ENCODE data around the gene SRSF2. TPM values are rescaled to one million over a fixed set of nuclear protein-coding genes. Genes with fewer than 3 reads are reported as not detected.
A peak's percentile ranks its signal among the peaks of the same experiment; 100 is the strongest.
"Not testable (repeated sequence)": the region's sequence is repeated elsewhere in the genome, so short reads cannot be mapped to it uniquely, and the experiment has no call there.

SRSF2 gene
- total and polyA plus RNA-seq, 5 donors from 2014 or later: 86.0 to 444 (median 97.5) TPM

DNA sequence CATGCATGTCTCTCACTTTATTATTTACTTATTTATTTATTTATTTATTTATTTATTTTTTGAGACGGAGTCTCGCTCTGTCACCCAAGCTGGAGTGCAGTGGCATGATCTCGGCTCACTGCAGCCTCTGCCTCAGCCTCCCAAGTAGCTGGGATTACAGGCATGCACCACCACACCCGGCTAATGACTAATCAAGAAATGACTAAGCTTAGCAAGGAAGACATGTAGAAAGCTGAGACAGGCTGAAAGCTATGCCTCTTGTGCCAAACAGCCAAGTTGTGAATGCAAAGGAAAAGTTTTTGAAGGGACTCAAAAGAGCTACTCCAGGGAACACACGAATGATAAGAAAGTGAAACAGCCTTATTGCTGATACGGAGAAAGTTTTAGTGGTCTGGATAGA is 8.7 kb upstream of the SRSF2 start:
- not testable (repeated sequence) for DNase-seq; H3K27me3 ChIP-seq (ENCODE audit: control insufficient read depth, insufficient read depth, low read length); ATAC-seq (ENCODE audit: low read depth in 2 of 2); H3K27me3 Mint-ChIP-seq; H3K9me3 Mint-ChIP-seq; H3K9me3 ChIP-seq (ENCODE audit: control insufficient read depth in 2 of 2, low read length in 2 of 2); H3K27ac ChIP-seq (ENCODE audit: insufficient read depth, low read length, poor library complexity, severe bottlenecking); H3K4me1 ChIP-seq (ENCODE audit: control insufficient read depth, insufficient read depth, low read length, poor library complexity, severe bottlenecking); H3K4me3 ChIP-seq (ENCODE audit: low read depth, low read length)
- H3K36me3 ChIP-seq (ENCODE audit: control insufficient read depth, insufficient read depth, low read length): peaks cover 46% of the 10 kb centered on the region
- Mint-ChIP-seq H3K4me3 (peak overlapping the region in 2 of 4 donors; percentile 8 to 49), H3K4me1 (peaks cover 5 to 16% (median 7%) of the 10 kb centered on the region in 4 donors), H3K27ac (peak overlapping the region in 1 of 3 donors; percentile 62), H3K36me3 (peaks cover 34% of the 10 kb centered on the region)

DNA sequence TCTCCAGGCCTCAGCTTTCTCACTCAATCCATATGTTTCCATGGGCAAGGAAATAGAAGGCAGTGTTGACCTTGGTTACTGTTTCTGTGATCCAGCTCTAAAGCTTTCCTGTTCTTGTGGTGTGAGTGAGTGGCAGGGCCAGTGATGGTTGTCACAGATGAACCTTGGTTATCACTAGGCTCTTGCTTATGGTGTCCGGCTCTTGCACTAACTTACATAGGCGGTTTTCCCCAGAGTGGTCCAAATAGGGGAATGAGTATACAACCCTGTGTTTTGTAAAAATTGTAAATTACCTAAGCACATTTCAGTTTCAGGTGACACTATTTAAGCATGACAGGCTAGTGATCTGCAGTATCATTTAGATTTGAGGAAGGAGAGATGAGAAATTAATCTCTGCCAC is 7.6 kb upstream of the SRSF2 start:
- Mint-ChIP-seq H3K36me3 (peaks cover 34% of the 10 kb centered on the region), H3K27me3 (no peaks in the 10 kb centered on the region), H3K4me3 (no peak overlapping the region), H3K27ac (no peak overlapping the region), H3K4me1 (peaks cover 6 to 16% (median 13%) of the 10 kb centered on the region in 4 donors), H3K9me3 (no peaks in the 10 kb centered on the region)
- H3K36me3 ChIP-seq (ENCODE audit: control insufficient read depth, insufficient read depth, low read length): peaks cover 46% of the 10 kb centered on the region
- peaks cover under 1% of the 10 kb centered on the region for H3K4me1 ChIP-seq (ENCODE audit: control insufficient read depth, insufficient read depth, low read length, poor library complexity, severe bottlenecking)
- H3K27ac ChIP-seq (ENCODE audit: insufficient read depth, low read length, poor library complexity, severe bottlenecking): no peak overlapping the region
- H3K4me3 ChIP-seq (ENCODE audit: low read depth, low read length): no peak overlapping the region
- no peak for DNase-seq
- H3K9me3 ChIP-seq (ENCODE audit: control insufficient read depth in 2 of 2, low read length in 2 of 2): no peaks in the 10 kb centered on the region
- no peak for ATAC-seq (ENCODE audit: low read depth in 2 of 2)
- H3K27me3 ChIP-seq (ENCODE audit: control insufficient read depth, insufficient read depth, low read length): no peaks in the 10 kb centered on the region

DNA sequence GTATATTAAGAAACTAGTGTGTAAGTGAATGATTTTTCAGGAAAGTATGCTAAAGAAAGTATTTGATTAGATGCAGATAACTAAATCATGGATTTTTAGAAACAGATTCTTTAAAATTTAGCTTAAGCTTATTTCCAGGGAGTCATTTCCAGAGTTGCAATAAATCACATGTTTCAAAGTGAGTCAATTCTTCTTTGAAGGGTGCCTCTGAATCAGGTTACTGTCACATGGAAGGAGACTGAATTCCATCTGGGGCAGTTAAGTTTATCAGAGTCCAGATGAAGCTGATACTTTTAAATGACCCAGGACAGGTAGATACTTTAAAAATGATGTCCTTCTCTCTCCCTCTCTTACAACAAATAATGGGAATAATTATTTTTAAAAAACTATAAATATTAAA is 5.8 kb upstream of the SRSF2 start:
- Histone ChIP-seq H3K36me3 (ENCODE audit: control insufficient read depth, insufficient read depth, low read length) (peaks cover 40% of the 10 kb centered on the region), H3K27me3 (ENCODE audit: control insufficient read depth, insufficient read depth, low read length) (no peaks in the 10 kb centered on the region), H3K9me3 (ENCODE audit: control insufficient read depth in 2 of 2, low read length in 2 of 2) (no peaks in the 10 kb centered on the region), H3K4me1 (ENCODE audit: control insufficient read depth, insufficient read depth, low read length, poor library complexity, severe bottlenecking) (peaks cover 18% of the 10 kb centered on the region), H3K27ac (ENCODE audit: insufficient read depth, low read length, poor library complexity, severe bottlenecking) (no peak overlapping the region), H3K4me3 (ENCODE audit: low read depth, low read length) (no peak overlapping the region)
- H3K4me3 Mint-ChIP-seq: no peak overlapping the region
- peaks cover 5% of the 10 kb centered on the region for H3K27me3 Mint-ChIP-seq
- DNase-seq (no peak), ATAC-seq (ENCODE audit: low read depth in 2 of 2) (no peak)
- H3K36me3 Mint-ChIP-seq: peaks cover 29% of the 10 kb centered on the region
- no peaks in the 10 kb centered on the region for H3K9me3 Mint-ChIP-seq
- peaks cover 14 to 29% (median 26%) of the 10 kb centered on the region in 4 donors for H3K4me1 Mint-ChIP-seq
- H3K27ac Mint-ChIP-seq: no peak overlapping the region

DNA sequence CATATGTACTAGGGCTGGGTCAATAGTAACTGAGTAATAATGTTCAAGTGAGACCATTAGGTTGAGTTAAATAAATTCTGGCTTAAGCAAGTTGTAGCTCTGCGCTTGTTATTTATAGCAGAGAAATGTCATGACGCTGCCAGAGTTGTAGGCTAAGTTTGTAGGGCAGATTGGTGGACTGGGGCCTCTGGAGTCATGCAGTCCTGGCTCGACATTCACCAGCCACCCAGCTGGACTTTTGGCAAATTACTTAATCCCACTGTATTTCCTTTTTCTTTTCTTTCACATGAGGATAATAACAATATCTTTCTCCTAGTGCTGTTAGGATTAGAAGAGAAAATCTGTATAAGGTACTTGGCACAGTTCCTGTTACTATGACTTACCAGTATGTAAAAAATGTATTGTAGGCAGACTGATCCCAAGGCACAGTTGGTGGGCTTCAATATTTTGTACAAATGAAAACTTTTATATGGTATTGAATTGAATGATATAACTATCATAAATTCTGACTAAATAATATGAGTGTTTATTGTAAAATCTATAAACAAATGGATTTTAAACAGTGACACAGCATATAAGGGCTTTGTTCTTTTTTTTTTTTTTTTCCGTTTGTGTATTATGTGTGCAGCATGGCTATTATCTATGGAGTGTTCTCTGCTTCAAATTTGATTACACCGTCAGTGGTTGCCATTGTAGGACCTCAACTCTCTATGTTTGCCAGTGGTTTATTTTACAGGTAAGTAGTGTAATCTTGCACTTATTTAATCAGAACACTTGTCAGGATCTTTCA is 3.4 kb upstream of the SRSF2 start:
- Mint-ChIP-seq H3K4me3 (peak overlapping the region in 3 of 4 donors; percentile 14 to 81 (median 33)), H3K9me3 (peaks cover 0 to 3% (median 0%) of the 10 kb centered on the region in 7 donors), H3K27me3 (peaks cover 10% of the 10 kb centered on the region), H3K4me1 (peaks cover 11 to 31% (median 29%) of the 10 kb centered on the region in 4 donors), H3K36me3 (peaks cover 22% of the 10 kb centered on the region), H3K27ac (no peak overlapping the region)
- ATAC-seq (ENCODE audit: low read depth in 2 of 2) (no peak), DNase-seq (no peak)
- no peak overlapping the region for H3K4me3 ChIP-seq (ENCODE audit: low read depth, low read length)
- peaks cover 25% of the 10 kb centered on the region for H3K4me1 ChIP-seq (ENCODE audit: control insufficient read depth, insufficient read depth, low read length, poor library complexity, severe bottlenecking)
- no peaks in the 10 kb centered on the region for H3K27me3 ChIP-seq (ENCODE audit: control insufficient read depth, insufficient read depth, low read length)
- no peak overlapping the region for H3K27ac ChIP-seq (ENCODE audit: insufficient read depth, low read length, poor library complexity, severe bottlenecking)
- H3K9me3 ChIP-seq (ENCODE audit: control insufficient read depth in 2 of 2, low read length in 2 of 2): no peaks in the 10 kb centered on the region
- peaks cover 31% of the 10 kb centered on the region for H3K36me3 ChIP-seq (ENCODE audit: control insufficient read depth, insufficient read depth, low read length)

DNA sequence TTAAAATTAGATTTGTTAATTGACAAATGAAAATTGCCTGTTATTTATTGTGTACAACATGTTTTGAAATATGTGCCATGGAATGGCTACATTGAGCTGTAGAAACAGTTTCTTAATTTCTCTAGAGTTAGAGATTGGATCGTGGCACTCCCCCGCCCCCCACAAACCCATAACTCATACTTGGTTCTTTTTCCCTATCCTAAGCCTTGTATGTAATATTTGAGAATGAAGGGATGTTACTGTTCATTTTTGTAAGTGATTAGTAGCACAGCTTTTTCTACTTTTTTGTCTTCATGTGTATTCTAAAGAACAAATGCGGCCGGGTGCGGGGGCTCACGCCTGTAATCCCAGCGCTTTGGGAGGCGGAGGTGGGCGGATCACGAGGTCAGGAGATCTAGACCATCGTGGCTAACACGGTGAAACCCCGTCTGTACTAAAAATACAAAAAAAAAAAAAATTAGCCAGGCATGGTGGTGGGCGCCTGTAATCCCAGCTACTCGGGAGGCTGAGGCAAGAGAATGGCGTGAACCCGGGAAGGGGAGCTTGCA is 2.5 kb upstream of the SRSF2 start:
- not testable (repeated sequence) for H3K27ac ChIP-seq (ENCODE audit: insufficient read depth, low read length, poor library complexity, severe bottlenecking); H3K9me3 ChIP-seq (ENCODE audit: control insufficient read depth in 2 of 2, low read length in 2 of 2); ATAC-seq (ENCODE audit: low read depth in 2 of 2); DNase-seq; H3K9me3 Mint-ChIP-seq; H3K27ac Mint-ChIP-seq; H3K27me3 ChIP-seq (ENCODE audit: control insufficient read depth, insufficient read depth, low read length)
- H3K4me3 Mint-ChIP-seq: peak overlapping the region in 2 of 4 donors; percentile 81 to 88
- peaks cover 24% of the 10 kb centered on the region for H3K36me3 Mint-ChIP-seq
- peaks cover 15 to 39% (median 33%) of the 10 kb centered on the region in 4 donors for H3K4me1 Mint-ChIP-seq
- peaks cover 10% of the 10 kb centered on the region for H3K27me3 Mint-ChIP-seq
- Histone ChIP-seq H3K4me1 (ENCODE audit: control insufficient read depth, insufficient read depth, low read length, poor library complexity, severe bottlenecking) (peaks cover 34% of the 10 kb centered on the region), H3K4me3 (ENCODE audit: low read depth, low read length) (peak overlapping the region; percentile 94), H3K36me3 (ENCODE audit: control insufficient read depth, insufficient read depth, low read length) (peaks cover 30% of the 10 kb centered on the region)

DNA sequence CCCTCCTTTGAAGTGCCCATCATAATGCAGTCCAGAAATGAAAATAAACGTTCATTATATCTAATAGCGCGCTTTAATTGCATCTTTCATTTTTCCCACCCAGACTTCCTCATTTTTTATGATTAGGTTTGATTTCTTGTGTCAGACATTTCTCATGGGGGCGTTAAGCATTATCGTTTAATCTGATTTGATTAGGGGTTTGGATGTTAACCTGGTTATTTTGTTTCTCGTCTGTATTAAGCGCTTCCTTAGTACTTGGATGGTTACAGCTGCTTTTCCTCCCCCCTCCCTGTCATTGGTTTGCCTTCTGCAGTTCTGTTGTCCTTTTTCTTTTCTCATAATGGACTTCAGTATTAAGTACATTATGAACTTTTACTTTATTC is 1.3 kb upstream of the SRSF2 start:
- H3K27ac Mint-ChIP-seq: peak overlapping the region; percentile 99
- Histone ChIP-seq H3K4me1 (ENCODE audit: control insufficient read depth, insufficient read depth, low read length, poor library complexity, severe bottlenecking) (peaks cover 46% of the 10 kb centered on the region), H3K9me3 (ENCODE audit: control insufficient read depth in 2 of 2, low read length in 2 of 2) (no peaks in the 10 kb centered on the region), H3K36me3 (ENCODE audit: control insufficient read depth, insufficient read depth, low read length) (peaks cover 30% of the 10 kb centered on the region), H3K27me3 (ENCODE audit: control insufficient read depth, insufficient read depth, low read length) (no peaks in the 10 kb centered on the region), H3K27ac (ENCODE audit: insufficient read depth, low read length, poor library complexity, severe bottlenecking) (peak overlapping the region; percentile 99), H3K4me3 (ENCODE audit: low read depth, low read length) (peak overlapping the region; percentile 94)
- peaks cover 25 to 50% (median 44%) of the 10 kb centered on the region in 4 donors for H3K4me1 Mint-ChIP-seq
- H3K4me3 Mint-ChIP-seq: peak overlapping the region; percentile 88 to 96 (median 95)
- H3K9me3 Mint-ChIP-seq: peaks cover 0 to 3% (median 0%) of the 10 kb centered on the region in 7 donors
- peaks cover 10% of the 10 kb centered on the region for H3K27me3 Mint-ChIP-seq
- DNase-seq (peak in 1 of 3 donors; percentile 31), ATAC-seq (ENCODE audit: low read depth in 2 of 2) (no peak)
- H3K36me3 Mint-ChIP-seq: peaks cover 36% of the 10 kb centered on the region

DNA sequence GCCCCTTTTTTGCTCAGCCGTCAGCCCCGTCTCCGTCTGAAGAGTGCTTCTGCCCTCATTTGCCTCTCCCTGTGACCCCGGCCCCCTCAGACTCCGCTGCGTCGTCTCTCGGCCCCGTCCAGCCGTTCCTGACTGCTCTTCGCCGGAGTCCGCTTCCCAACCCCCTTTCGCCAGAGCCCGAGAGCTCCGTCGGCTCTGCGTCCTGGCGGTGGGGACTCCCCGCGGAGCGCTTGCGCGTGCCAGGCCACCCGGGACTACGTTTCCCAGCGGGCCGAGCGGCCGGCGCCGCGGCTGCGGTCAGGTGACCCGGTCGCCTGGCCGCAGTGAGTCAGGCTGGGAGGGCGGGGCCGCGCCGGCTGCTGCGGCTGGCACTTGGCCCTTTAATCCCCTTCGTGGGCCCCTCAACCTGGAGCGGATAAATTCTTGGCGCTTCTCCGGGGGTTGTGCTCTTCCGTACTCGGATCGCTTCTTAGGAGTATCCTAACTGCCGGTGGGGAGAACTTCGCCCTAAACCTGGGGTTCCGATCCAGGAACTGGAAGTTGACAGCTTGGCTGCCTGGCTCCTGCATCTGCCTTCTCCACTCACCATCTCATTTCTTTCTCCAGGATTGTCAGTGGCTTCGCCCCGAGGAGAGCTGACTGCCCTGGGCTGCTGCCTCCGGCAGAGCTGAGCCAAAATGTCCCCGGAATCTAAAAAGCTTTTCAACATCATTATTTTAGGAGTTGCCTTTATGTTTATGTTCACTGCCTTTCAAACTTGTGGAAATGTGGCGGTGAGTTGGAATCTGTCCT is 741 bp upstream of the SRSF2 start, which contains the start of gene MFSD11:
Gene MFSD11 (plus strand): TSS at position 444 of the 792 bp plus-strand sequence. CDS start 234 bp downstream, at position 678.
- H3K4me1 Mint-ChIP-seq: peaks cover 31 to 56% (median 50%) of the 10 kb centered on the region in 4 donors
- no peaks in the 10 kb centered on the region for H3K9me3 ChIP-seq (ENCODE audit: control insufficient read depth in 2 of 2, low read length in 2 of 2)
- H3K36me3 ChIP-seq (ENCODE audit: control insufficient read depth, insufficient read depth, low read length): peaks cover 33% of the 10 kb centered on the region
- H3K4me3 Mint-ChIP-seq: peak within 1 kb of the TSS; percentile 88 to 96 (median 95)
- ATAC-seq (ENCODE audit: low read depth in 2 of 2) (peak; percentile 68 to 71), DNase-seq (peak; percentile 89 to 96 (median 95))
- H3K27ac ChIP-seq (ENCODE audit: insufficient read depth, low read length, poor library complexity, severe bottlenecking): peak within 1 kb of the TSS; percentile 99
- H3K4me1 ChIP-seq (ENCODE audit: control insufficient read depth, insufficient read depth, low read length, poor library complexity, severe bottlenecking): peaks cover 52% of the 10 kb centered on the region
- H3K9me3 Mint-ChIP-seq: peaks cover 0 to 3% (median 0%) of the 10 kb centered on the region in 7 donors
- no peaks in the 10 kb centered on the region for H3K27me3 ChIP-seq (ENCODE audit: control insufficient read depth, insufficient read depth, low read length)
- H3K27me3 Mint-ChIP-seq: peaks cover 10% of the 10 kb centered on the region
- peak within 1 kb of the TSS; percentile 99 for H3K27ac Mint-ChIP-seq
- H3K4me3 ChIP-seq (ENCODE audit: low read depth, low read length): peak within 1 kb of the TSS; percentile 94
- peaks cover 41% of the 10 kb centered on the region for H3K36me3 Mint-ChIP-seq

All from CD4-positive, CD25-positive, alpha-beta regulatory T cell (primary cell).